ENCODE data around the gene PPM1F.

Gene PPM1F

DNA sequence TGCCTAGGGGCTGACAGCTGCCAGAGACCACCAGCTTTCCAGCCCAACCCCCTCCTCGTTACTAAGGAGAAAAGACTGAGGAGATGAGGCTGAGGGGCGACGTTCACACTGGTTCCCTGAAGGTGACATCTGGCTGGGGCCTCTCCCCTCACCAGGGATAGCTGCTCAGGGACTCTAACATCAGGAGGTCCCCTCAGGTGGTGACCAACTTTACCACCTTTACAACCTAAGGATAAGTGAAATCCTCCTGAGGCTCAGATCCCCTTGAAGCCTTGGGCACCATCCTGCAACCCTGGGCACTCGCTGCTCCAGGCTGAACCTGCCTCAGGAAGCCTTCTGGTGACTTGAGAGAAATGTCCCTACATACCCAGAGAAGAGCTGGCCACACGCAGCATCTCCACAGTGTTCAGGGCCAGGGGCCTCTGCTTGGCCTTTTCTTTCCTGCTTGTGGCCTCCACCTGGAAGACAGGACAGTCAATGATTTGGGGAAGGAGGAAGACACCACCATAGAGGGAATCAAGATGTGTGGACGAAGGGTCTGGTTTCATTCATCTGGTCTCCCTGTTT is 12.4 kb upstream of the PPM1F start:
- no peak for DNase-seq (ENCODE audit: insufficient read length)
- no peak for TF ChIP-seq POLR2A (IDR thresholded peaks at IDR 0.05; ENCODE audit: low read depth, low read length)
- no peak for TF ChIP-seq TAF1 (IDR thresholded peaks at IDR 0.05; ENCODE audit: borderline replicate concordance, low read depth, low read length)
- no peak for TF ChIP-seq POLR2AphosphoS5 (IDR thresholded peaks at IDR 0.05; ENCODE audit: low read depth, low read length)
- FAIRE-seq, result no peak

DNA sequence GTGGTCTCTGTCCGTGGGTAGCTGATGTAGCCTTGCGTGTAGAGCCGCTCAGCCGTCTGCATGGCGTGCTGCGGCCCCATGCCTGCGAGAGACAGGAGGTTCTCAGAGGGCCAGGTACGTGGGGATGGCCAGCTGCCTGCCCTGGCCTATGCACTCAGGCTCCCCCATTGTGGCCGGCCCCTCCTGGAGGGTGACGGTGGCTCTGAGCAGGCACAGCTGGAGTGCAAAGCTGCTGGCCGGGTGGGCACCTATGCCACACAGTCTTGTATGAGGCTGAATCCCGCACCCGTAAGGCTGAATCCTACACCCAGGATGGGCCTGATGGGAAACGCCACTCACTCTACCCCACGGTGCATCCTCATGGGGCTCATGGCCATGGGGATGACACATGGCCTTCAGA is 11.6 kb upstream of the PPM1F start:
- TF ChIP-seq TAF1 (IDR thresholded peaks at IDR 0.05; ENCODE audit: borderline replicate concordance, low read depth, low read length) (no peak), POLR2AphosphoS5 (IDR thresholded peaks at IDR 0.05; ENCODE audit: low read depth, low read length) (no peak), POLR2A (IDR thresholded peaks at IDR 0.05; ENCODE audit: low read depth, low read length) (no peak)
- DNase-seq (ENCODE audit: insufficient read length) (no peak), FAIRE-seq (no peak)

DNA sequence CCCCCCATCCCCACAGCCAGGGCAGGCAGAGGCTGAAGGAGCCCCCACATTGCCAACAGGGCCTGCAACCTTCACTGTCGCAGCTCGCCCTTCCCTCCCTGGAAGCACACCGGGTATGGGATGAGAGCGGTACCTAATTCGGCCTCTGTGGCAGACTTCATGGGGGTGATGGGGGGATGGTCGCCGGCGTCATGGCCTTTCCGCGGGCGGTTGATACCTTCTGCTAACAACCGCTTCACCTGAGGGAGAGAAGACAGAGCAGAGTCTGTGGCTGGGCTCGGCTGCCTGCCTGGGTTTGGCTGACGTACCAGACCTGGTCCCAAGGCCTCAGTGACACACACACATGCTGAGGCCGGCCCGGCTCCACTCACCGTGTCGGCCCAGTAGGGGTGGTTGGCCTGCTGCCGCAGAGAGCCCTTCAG is 11.2 kb upstream of the PPM1F start:
- FAIRE-seq, result no peak
- TF ChIP-seq POLR2A (IDR thresholded peaks at IDR 0.05; ENCODE audit: low read depth, low read length), result no peak
- no peak for TF ChIP-seq POLR2AphosphoS5 (IDR thresholded peaks at IDR 0.05; ENCODE audit: low read depth, low read length)
- TF ChIP-seq TAF1 (IDR thresholded peaks at IDR 0.05; ENCODE audit: borderline replicate concordance, low read depth, low read length), result no peak
- DNase-seq (ENCODE audit: insufficient read length), result no peak

DNA sequence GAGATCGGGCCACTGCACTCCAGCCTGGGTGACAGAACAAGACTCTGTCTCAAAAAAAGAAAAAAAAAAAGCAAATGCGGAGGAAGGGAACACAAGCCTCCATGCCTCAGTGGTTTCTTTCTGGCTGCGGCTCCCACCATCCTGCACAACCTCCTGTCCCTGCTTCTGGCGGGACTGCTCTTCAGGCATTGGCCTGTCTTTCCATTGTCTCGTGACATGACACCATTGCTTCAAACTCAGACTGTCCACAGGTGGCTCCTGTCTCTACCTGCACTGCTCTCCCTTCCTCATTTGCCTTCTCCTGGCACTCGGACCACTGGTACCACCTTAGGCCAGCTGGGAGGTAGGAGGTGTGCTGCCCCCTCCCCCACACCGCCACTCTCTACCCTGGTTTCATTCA is 10.6 kb upstream of the PPM1F start:
- DNase-seq (ENCODE audit: insufficient read length) (no peak), FAIRE-seq (no peak)
- TF ChIP-seq POLR2A (IDR thresholded peaks at IDR 0.05; ENCODE audit: low read depth, low read length) (no peak), POLR2AphosphoS5 (IDR thresholded peaks at IDR 0.05; ENCODE audit: low read depth, low read length) (no peak), TAF1 (IDR thresholded peaks at IDR 0.05; ENCODE audit: borderline replicate concordance, low read depth, low read length) (no peak)

DNA sequence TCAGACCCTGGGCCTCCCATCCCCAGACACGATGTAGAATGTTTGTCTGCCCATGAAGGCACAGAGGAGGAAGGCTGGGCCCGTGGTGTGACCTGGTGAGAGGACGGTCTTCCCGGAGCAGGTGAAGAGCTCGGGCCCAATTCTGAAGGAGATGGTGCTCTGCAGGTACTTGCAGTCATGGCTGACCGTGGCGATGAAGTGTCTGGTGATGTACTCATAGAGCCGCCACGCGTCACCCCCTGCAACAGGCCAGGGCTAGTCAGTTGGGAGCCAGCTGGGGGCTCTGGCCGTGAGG is 10.0 kb upstream of the PPM1F start:
- FAIRE-seq, result no peak
- TF ChIP-seq POLR2AphosphoS5 (IDR thresholded peaks at IDR 0.05; ENCODE audit: low read depth, low read length), result no peak
- no peak for TF ChIP-seq TAF1 (IDR thresholded peaks at IDR 0.05; ENCODE audit: borderline replicate concordance, low read depth, low read length)
- no peak for TF ChIP-seq POLR2A (IDR thresholded peaks at IDR 0.05; ENCODE audit: low read depth, low read length)

DNA sequence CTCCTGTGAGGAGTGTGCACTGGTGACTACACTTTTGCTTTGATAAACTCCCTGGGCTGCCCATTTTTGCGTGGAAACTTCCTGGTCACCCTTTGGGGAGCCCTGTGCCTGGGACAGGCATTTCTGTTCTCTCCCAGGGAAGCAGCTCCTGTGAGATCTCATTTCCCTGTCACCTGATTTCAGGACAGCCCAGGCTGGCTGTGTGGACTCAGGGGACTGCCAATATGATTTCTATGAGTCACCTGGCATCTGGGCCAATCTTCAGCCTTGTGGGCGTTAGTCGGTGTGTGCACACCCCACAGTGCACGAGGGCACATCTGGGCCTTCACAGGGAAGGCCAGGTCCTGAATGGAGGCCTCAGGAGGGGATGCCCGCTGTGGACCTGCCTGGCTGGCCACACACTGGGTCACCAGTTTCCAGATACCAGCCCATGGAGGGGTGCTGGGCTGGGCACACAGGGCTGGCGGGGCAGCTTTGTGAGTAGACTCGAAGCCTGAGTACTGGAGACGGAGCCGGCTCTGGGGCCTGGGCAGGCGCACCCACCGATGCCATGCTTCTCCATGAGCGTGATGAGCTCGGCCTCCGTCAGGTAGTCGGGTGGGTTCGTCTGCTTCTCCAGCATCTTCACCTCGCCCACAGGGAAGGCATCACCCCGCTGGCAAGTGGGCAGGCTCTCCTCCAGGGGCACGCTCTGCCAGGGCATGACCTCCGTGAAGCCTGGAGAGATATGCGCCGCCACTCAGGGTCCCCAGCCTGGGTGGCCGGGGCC is 9.4 kb upstream of the PPM1F start:
- no peak for DNase-seq (ENCODE audit: insufficient read length)

More for the DNA sequence above, 10.0 kb upstream of the PPM1F start:
- no peak for DNase-seq (ENCODE audit: insufficient read length)

DNA sequence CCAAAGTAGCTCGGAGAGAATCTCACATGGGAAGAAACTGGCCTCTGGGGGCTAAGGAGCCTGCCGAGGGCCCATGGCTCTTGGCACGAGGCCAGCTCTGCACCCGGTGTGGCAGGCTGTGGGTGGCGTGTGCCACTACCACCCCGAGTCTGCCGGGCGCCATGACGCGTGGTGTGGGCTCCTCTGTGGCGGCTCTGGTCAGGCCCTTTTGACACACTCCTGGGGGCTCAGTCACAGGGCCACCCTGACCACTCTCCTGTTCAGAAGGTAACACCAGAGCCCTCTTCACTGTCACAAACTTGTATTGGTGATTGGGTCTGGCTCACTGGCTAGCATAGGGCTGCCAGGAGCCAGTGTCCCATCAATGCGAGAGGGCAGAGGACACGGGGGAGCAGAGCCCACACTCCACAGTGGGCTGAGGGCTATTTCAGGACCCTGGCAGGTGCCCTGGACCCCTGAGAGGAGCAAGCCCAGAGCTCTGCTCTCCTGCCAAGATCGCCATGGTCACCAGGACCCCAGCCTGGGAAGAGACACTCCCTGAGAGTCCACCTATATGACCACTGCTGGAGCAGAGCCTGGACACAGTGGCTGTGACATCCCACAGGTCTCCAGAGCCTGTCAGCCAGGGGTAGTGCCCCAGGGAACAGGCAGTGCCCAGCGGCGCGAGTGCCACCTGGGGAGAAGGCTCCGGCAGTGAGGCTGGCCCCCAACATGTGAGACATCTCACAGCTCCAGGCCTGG is 8.6 kb upstream of the PPM1F start:
- TF ChIP-seq POLR2AphosphoS5 (IDR thresholded peaks at IDR 0.05; ENCODE audit: low read depth, low read length) (no peak), POLR2A (IDR thresholded peaks at IDR 0.05; ENCODE audit: low read depth, low read length) (no peak), TAF1 (IDR thresholded peaks at IDR 0.05; ENCODE audit: borderline replicate concordance, low read depth, low read length) (no peak)
- FAIRE-seq (no peak), DNase-seq (ENCODE audit: insufficient read length) (no peak)

More for the DNA sequence above, 9.4 kb upstream of the PPM1F start:
- no peak for TF ChIP-seq TAF1 (IDR thresholded peaks at IDR 0.05; ENCODE audit: borderline replicate concordance, low read depth, low read length)
- no peak for TF ChIP-seq POLR2A (IDR thresholded peaks at IDR 0.05; ENCODE audit: low read depth, low read length)
- no peak for TF ChIP-seq POLR2AphosphoS5 (IDR thresholded peaks at IDR 0.05; ENCODE audit: low read depth, low read length)
- no peak for FAIRE-seq

DNA sequence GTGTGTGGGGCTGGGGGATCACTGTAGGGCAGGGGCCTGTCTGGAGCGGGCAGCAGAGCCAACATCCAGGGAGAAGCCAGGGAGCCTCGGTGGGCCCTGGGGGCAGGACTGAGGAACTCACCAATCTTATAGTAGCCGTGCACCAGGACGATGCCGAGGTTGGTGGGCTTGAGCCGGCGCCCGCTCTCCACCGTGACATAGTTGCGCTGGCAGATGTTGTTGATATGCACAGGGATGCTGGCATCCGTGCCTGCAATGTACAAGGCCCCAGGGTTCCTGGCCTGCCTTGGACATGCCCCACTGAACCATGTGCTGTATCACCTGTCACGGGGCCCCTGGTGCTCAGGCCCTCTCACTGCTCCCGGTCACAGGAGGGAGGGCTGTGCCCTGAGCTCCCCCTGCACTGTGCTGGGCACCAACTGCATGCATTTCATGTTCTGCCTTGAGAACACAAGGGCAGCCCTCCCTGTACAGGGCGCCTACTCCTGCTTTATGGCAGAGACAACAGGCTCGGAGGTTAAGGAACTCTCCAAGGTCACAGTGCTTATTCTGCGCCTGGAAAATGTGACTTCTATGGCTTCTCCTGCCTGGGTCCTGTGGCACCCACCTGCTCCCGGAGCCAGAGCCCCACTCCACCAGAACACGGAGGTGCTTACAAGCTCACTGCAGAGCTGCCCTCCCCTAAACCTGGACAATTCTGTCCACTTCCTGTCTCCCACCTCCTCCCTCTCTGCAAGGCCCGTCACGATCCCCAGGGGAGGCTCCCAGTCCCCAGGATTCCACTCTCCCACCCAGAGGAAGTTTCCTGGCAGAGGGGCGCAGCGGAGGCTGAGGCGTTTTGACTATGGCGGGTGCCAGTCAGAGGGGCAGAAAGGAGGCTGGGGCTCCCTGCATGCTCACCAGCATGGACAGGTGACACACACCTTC is 7.8 kb upstream of the PPM1F start:
- TF ChIP-seq TAF1 (IDR thresholded peaks at IDR 0.05; ENCODE audit: borderline replicate concordance, low read depth, low read length) (no peak), POLR2AphosphoS5 (IDR thresholded peaks at IDR 0.05; ENCODE audit: low read depth, low read length) (no peak; the same call in 1 of the 2 replicates), POLR2A (IDR thresholded peaks at IDR 0.05; ENCODE audit: low read depth, low read length) (no peak)
- FAIRE-seq (no peak), DNase-seq (ENCODE audit: insufficient read length) (no peak)

DNA sequence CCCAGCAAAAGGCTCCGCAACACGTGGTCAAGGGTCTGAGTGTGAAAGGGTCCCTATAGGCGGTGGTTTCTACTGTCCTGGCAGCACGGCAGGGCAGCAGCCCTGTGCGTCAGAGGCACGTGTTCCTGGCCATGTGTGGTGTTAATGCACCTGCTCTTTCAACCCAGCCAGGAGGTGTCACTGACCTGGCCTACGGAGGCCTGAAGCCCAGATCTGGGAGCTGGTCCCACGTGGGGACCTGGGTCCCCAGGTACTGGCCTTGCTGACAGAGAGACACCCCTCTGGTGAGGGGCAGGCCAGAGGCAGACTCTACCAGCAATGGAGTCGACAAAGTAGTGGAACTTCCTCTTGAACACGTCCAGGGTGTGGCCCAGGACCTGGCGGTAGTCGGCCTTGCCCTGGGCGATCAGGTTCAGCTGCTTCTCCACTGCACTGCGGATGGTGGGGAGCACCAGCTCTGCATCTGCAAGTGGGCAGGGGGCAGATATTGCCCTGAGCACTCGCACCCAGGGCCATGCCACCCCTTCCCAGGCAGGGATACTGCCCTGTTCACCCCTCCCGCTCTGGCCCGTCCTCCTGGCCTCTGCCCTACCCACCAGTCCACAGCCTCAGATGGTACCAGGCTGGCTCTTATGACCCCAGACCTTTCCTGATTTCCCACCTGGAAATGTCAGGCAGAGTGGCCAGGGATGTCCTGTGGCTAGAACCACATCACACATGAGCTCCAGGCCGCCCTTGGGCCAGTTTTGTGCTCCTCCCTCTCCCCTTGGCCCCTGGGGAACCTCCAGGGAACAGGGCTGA is 6.8 kb upstream of the PPM1F start:
- TF ChIP-seq TAF1 (IDR thresholded peaks at IDR 0.05; ENCODE audit: borderline replicate concordance, low read depth, low read length) (no peak), POLR2A (IDR thresholded peaks at IDR 0.05; ENCODE audit: low read depth, low read length) (no peak; the same call in 1 of the 2 replicates), POLR2AphosphoS5 (IDR thresholded peaks at IDR 0.05; ENCODE audit: low read depth, low read length) (no peak)
- DNase-seq (ENCODE audit: insufficient read length) (no peak), FAIRE-seq (no peak)

Data from GM12892 (cell line).